CD4-positive, CD25-positive, alpha-beta regulatory T cell (primary cell): ENCODE measurements around the gene CELSR1. TPM values are rescaled to one million over a fixed set of nuclear protein-coding genes. Genes with fewer than 3 reads are reported as not detected.

Experiments
- ATAC-seq, 2 donors: fragments of 150-1000 bp; cut with Tn5 transposase; one replicate each; pipeline ENCODE4 v1.10.0; 2021; ENCODE audit warnings: low read depth in 2 of 2, moderate number of reproducible peaks in 2 of 2, moderate library complexity in 1 of 2
- DNase-seq, 3 donors: peaks; one replicate each; pipeline versions ENCODE4 v3.0.0 to v3.0.0-alpha.2; 2012 to 2022; ENCODE audit warnings: mixed read lengths in 1 of 3
- H3K27ac ChIP-seq: one replicate; pipeline ENCODE4 v1.7.0; 2013; ENCODE audit warnings: mild to moderate bottlenecking, low read length; ENCODE audit not compliant: insufficient read depth, poor library complexity, severe bottlenecking
- H3K27me3 ChIP-seq: one replicate; pipeline ENCODE4 v1.7.0; 2013; ENCODE audit warnings: low read length; ENCODE audit not compliant: control insufficient read depth, insufficient read depth
- H3K36me3 ChIP-seq: one replicate; pipeline ENCODE4 v1.7.0; 2013; ENCODE audit warnings: mild to moderate bottlenecking, low read length, moderate library complexity; ENCODE audit not compliant: control insufficient read depth, insufficient read depth
- H3K4me1 ChIP-seq: 2 replicates; pipeline ENCODE4 v1.7.0; 2013; ENCODE audit warnings: mild to moderate bottlenecking, low read length; ENCODE audit not compliant: insufficient read depth, control insufficient read depth, poor library complexity, severe bottlenecking
- H3K4me3 ChIP-seq: one replicate; pipeline ENCODE4 v1.7.0; 2013; ENCODE audit warnings: low read depth, mild to moderate bottlenecking, low read length, moderate library complexity
- H3K9me3 ChIP-seq, 2 experiments: 1 replicate in 1 of 2; 2 replicates in 1 of 2; pipeline ENCODE4 v1.7.0; 2013; ENCODE audit warnings: low read length in 2 of 2, mild to moderate bottlenecking in 1 of 2, moderate library complexity in 1 of 2; ENCODE audit not compliant: control insufficient read depth in 2 of 2
- H3K27ac Mint-ChIP-seq, 3 donors: one replicate each; pipeline ENCODE4 v1.8.0; 2020 to 2022; ENCODE audit warnings: mild to moderate bottlenecking in 3 of 3, mixed read lengths in 3 of 3, moderate library complexity in 2 of 3
- H3K27me3 Mint-ChIP-seq: one replicate; pipeline ENCODE4 v1.8.0; 2022; ENCODE audit warnings: mild to moderate bottlenecking, mixed read lengths
- H3K36me3 Mint-ChIP-seq: one replicate; pipeline ENCODE4 v1.8.0; 2020; ENCODE audit warnings: mixed read lengths
- H3K4me1 Mint-ChIP-seq, 4 donors: one replicate each; pipeline ENCODE4 v1.8.0; 2020 to 2022; ENCODE audit warnings: mixed read lengths in 4 of 4, mild to moderate bottlenecking in 1 of 4
- H3K4me3 Mint-ChIP-seq, 4 donors: one replicate each; pipeline ENCODE4 v1.8.0; 2020 to 2022; ENCODE audit warnings: mild to moderate bottlenecking in 4 of 4, mixed read lengths in 4 of 4, moderate library complexity in 3 of 4
- H3K9me3 Mint-ChIP-seq, 7 donors: one replicate each; pipeline ENCODE4 v1.8.0; 2020 to 2022; ENCODE audit warnings: mixed read lengths in 7 of 7, mild to moderate bottlenecking in 3 of 7, moderate library complexity in 2 of 7
- polyA plus RNA-seq, 4 donors: library from polyadenylated mRNA; unstranded; fragments of 300-500 nt; fragmentation: Illumina TruSeq; gene quantifications; one replicate each; pipeline ENCODE4 v1.2.3, GENCODE V29; 2021
- total RNA-seq: library from RNA; stranded (reverse); gene quantifications from one replicate; pipeline ENCODE4 v1.2.3, GENCODE V29; 2022

CELSR1 gene
- total and polyA plus RNA-seq, 5 donors from 2014 or later: 0.10 to 1.4 (median 0.45) TPM; not detected in 1

GRCh38 chr22:46532416-46532815 is 5.0 kb downstream of the CELSR1 start:
- DNase-seq (no peak), ATAC-seq (no peak)
- Mint-ChIP-seq H3K27ac (no peak overlapping the region), H3K36me3 (peaks cover 3% of the 10 kb centered on the region), H3K4me3 (no peak overlapping the region), H3K4me1 (no peaks in the 10 kb centered on the region), H3K27me3 (peaks cover 17% of the 10 kb centered on the region), H3K9me3 (peaks cover 0 to 2% (median 0%) of the 10 kb centered on the region in 7 donors)
- Histone ChIP-seq H3K4me1 (no peaks in the 10 kb centered on the region), H3K27ac (no peak overlapping the region), H3K4me3 (no peak overlapping the region), H3K36me3 (no peaks in the 10 kb centered on the region), H3K9me3 (no peaks in the 10 kb centered on the region), H3K27me3 (no peaks in the 10 kb centered on the region)

GRCh38 chr22:46531581-46532175 is 5.7 kb downstream of the CELSR1 start:
- H3K27ac ChIP-seq: no peak overlapping the region
- H3K27me3 Mint-ChIP-seq: peaks cover 17% of the 10 kb centered on the region
- no peak overlapping the region for H3K4me3 Mint-ChIP-seq
- ATAC-seq: no peak
- H3K4me1 Mint-ChIP-seq: no peaks in the 10 kb centered on the region
- no peak overlapping the region for H3K4me3 ChIP-seq
- H3K9me3 ChIP-seq: no peaks in the 10 kb centered on the region
- H3K27me3 ChIP-seq: no peaks in the 10 kb centered on the region
- no peak for DNase-seq
- H3K27ac Mint-ChIP-seq: no peak overlapping the region
- H3K4me1 ChIP-seq: no peaks in the 10 kb centered on the region
- no peaks in the 10 kb centered on the region for H3K36me3 ChIP-seq
- H3K9me3 Mint-ChIP-seq: peaks cover 0 to 2% (median 0%) of the 10 kb centered on the region in 7 donors
- peaks cover 3% of the 10 kb centered on the region for H3K36me3 Mint-ChIP-seq

- no peaks in the 10 kb centered on the region for H3K9me3 ChIP-seq
- peaks cover 22% of the 10 kb centered on the region for H3K27me3 Mint-ChIP-seq
- H3K4me1 ChIP-seq: no peaks in the 10 kb centered on the region
- H3K27ac Mint-ChIP-seq: no peak overlapping the region
- no peaks in the 10 kb centered on the region for H3K36me3 ChIP-seq
- no peak overlapping the region for H3K4me3 Mint-ChIP-seq
- H3K4me3 ChIP-seq: no peak overlapping the region
- H3K9me3 Mint-ChIP-seq: peaks cover 0 to 2% (median 0%) of the 10 kb centered on the region in 7 donors
- H3K4me1 Mint-ChIP-seq: no peaks in the 10 kb centered on the region
- no peak for DNase-seq
- no peak overlapping the region for H3K27ac ChIP-seq
- ATAC-seq: no peak
- H3K27me3 ChIP-seq: no peaks in the 10 kb centered on the region
- H3K36me3 Mint-ChIP-seq: peaks cover 3% of the 10 kb centered on the region
Observed at GRCh38 chr22:46528121-46528610, 9.3 kb downstream of the CELSR1 start.

GRCh38 chr22:46526244-46526839 is 11.1 kb downstream of the CELSR1 start:
- DNase-seq (no peak), ATAC-seq (no peak)
- Mint-ChIP-seq H3K9me3 (peaks cover 0 to 1% (median 0%) of the 10 kb centered on the region in 7 donors), H3K27me3 (peaks cover 18% of the 10 kb centered on the region), H3K27ac (no peak overlapping the region), H3K4me1 (no peaks in the 10 kb centered on the region), H3K36me3 (no peaks in the 10 kb centered on the region), H3K4me3 (no peak overlapping the region)
- no peaks in the 10 kb centered on the region for H3K4me1 ChIP-seq
- H3K4me3 ChIP-seq: no peak overlapping the region
- H3K27me3 ChIP-seq: no peaks in the 10 kb centered on the region
- no peaks in the 10 kb centered on the region for H3K9me3 ChIP-seq
- H3K36me3 ChIP-seq: no peaks in the 10 kb centered on the region
- no peak overlapping the region for H3K27ac ChIP-seq

GRCh38 chr22:46525389-46526243 is 11.8 kb downstream of the CELSR1 start:
- no peaks in the 10 kb centered on the region for H3K36me3 Mint-ChIP-seq

GRCh38 chr22:46524203-46524740 is 13.1 kb downstream of the CELSR1 start:
- Mint-ChIP-seq H3K36me3 (no peaks in the 10 kb centered on the region), H3K4me1 (no peaks in the 10 kb centered on the region), H3K4me3 (no peak overlapping the region), H3K27ac (no peak overlapping the region), H3K27me3 (peaks cover 16% of the 10 kb centered on the region), H3K9me3 (no peaks in the 10 kb centered on the region)
- Histone ChIP-seq H3K9me3 (no peaks in the 10 kb centered on the region), H3K4me1 (no peaks in the 10 kb centered on the region), H3K36me3 (no peaks in the 10 kb centered on the region), H3K4me3 (no peak overlapping the region), H3K27ac (no peak overlapping the region), H3K27me3 (no peaks in the 10 kb centered on the region)
- DNase-seq: no peak
- ATAC-seq: no peak

More at GRCh38 chr22:46525389-46526243, 11.8 kb downstream of the CELSR1 start:
- H3K36me3 ChIP-seq: no peaks in the 10 kb centered on the region
- no peak for DNase-seq
- no peak overlapping the region for H3K27ac Mint-ChIP-seq
- ATAC-seq: no peak
- no peak overlapping the region for H3K27ac ChIP-seq
- no peak overlapping the region for H3K4me3 ChIP-seq
- H3K27me3 Mint-ChIP-seq: peaks cover 18% of the 10 kb centered on the region
- H3K27me3 ChIP-seq: no peaks in the 10 kb centered on the region
- H3K4me1 ChIP-seq: no peaks in the 10 kb centered on the region
- H3K4me1 Mint-ChIP-seq: no peaks in the 10 kb centered on the region
- no peaks in the 10 kb centered on the region for H3K9me3 Mint-ChIP-seq
- no peak overlapping the region for H3K4me3 Mint-ChIP-seq
- H3K9me3 ChIP-seq: no peaks in the 10 kb centered on the region

- H3K9me3 ChIP-seq: no peaks in the 10 kb centered on the region
- H3K36me3 ChIP-seq: no peaks in the 10 kb centered on the region
- DNase-seq (no peak), ATAC-seq (no peak)
- no peaks in the 10 kb centered on the region for H3K4me1 ChIP-seq
- H3K27ac ChIP-seq: no peak overlapping the region
- H3K9me3 Mint-ChIP-seq: no peaks in the 10 kb centered on the region
- H3K4me3 Mint-ChIP-seq: no peak overlapping the region
- H3K27me3 Mint-ChIP-seq: peaks cover 6% of the 10 kb centered on the region
- H3K27ac Mint-ChIP-seq: no peak overlapping the region
- H3K4me1 Mint-ChIP-seq: no peaks in the 10 kb centered on the region
- no peaks in the 10 kb centered on the region for H3K27me3 ChIP-seq
- no peak overlapping the region for H3K4me3 ChIP-seq
- H3K36me3 Mint-ChIP-seq: no peaks in the 10 kb centered on the region
Observed at GRCh38 chr22:46522797-46523196, 14.6 kb downstream of the CELSR1 start.
